ENCODE data around the gene GHDC.

- TF ChIP-seq POLR2AphosphoS5 (IDR thresholded peaks at IDR 0.05) (no peak), CTCF (IDR thresholded peaks at IDR 0.05) (no peak)
These were observed 33.8 kb downstream of the GHDC start for GRCh38 chr17:42160531-42160910.

All from esophagus muscularis mucosa (tissue), 3 donors.